ENCODE results near the gene INPP5B. TPM values are rescaled to one million over a fixed set of nuclear protein-coding genes. Genes with fewer than 3 reads are reported as not detected.
"Not testable (repeated sequence)": the region's sequence is repeated elsewhere in the genome, so short reads cannot be mapped to it uniquely, and the experiment has no call there.

Gene INPP5B
- total and polyA plus RNA-seq, 9 of the 15 experiments (the other 6 are each of a cell fraction or from before 2014, with no cell fraction given), result 14.1 to 28.7 (median 20.9) TPM

- TF ChIP-seq ZBTB49 (CRISPR knock-in tag; IDR thresholded peaks at IDR 0.05; ENCODE audit: borderline replicate concordance) (no peak), ETV1 (tag; conservative IDR thresholded peaks at IDR 0.05; ENCODE audit: low read depth) (no peak), ATF4 (CRISPR knock-in tag; IDR thresholded peaks at IDR 0.05) (no peak), RBFOX2 (IDR thresholded peaks at IDR 0.05; ENCODE audit: low read depth, low read length) (no peak), NELFE (IDR thresholded peaks at IDR 0.05; ENCODE audit: insufficient read depth, insufficient read length) (no peak), MED1 (CRISPR knock-in tag; IDR thresholded peaks at IDR 0.05; ENCODE audit: borderline replicate concordance) (no peak), CEBPZ (IDR thresholded peaks at IDR 0.05; ENCODE audit: borderline replicate concordance, low read depth, low read length) (no peak)
Observed at GRCh38 chr1:37965301-37965700, 18.4 kb upstream of the INPP5B start (continued).

- BruUV-seq (replicated peaks); H3K4me1 ChIP-seq (replicated peaks in 1 of 2; ENCODE audit: control insufficient read depth in 2 of 2, insufficient read depth in 2 of 2, low read length in 2 of 2); DNase-seq (ENCODE audit: extremely low read depth in 1 of 4, low spot score in 3 of 4); H3K4me2 ChIP-seq (ENCODE audit: insufficient read depth, low read length); H3K27ac ChIP-seq (ENCODE audit: extremely low read depth, low read depth, low read length); H3K4me3 ChIP-seq; H3K9ac ChIP-seq (ENCODE audit: insufficient read depth in 1 of 2, low read depth in 2 of 2, low read length in 2 of 2); H3K9me1 ChIP-seq (ENCODE audit: control insufficient read depth, insufficient read depth, low read length); H3K79me2 ChIP-seq (ENCODE audit: control insufficient read depth, insufficient read depth, low read length); FAIRE-seq; ATAC-seq; H4K20me1 ChIP-seq (replicated peaks; ENCODE audit: control insufficient read depth, insufficient read depth, low read length); in situ Hi-C loops (cut with MboI); H3K9me3 ChIP-seq (replicated peaks; ENCODE audit: control insufficient read depth, insufficient read depth, low read depth, low read length); intact Hi-C loops (cut with micrococcal nuclease); H2AFZ ChIP-seq (ENCODE audit: low read depth, low read length); CTCF ChIA-PET (ENCODE audit: low intra/inter-chr PET ratio); H3K27me3 ChIP-seq (ENCODE audit: control insufficient read depth in 2 of 2, insufficient read depth in 2 of 2, low read length in 2 of 2): not testable (repeated sequence)
- peaks cover 83% of the 10 kb centered on the region for H3K36me3 ChIP-seq (ENCODE audit: control insufficient read depth, insufficient read depth, low read length)
- POLR2A ChIA-PET, result interaction anchor here (1.1 kb wide), 1 partner anchor 8 kb away, joined by 4 read pairs; no protein-coding TSS in a partner anchor
- 90% methylated on average over 12 of the region's 12 CpGs for WGBS (ENCODE audit: insufficient coverage, low coverage, missing lambda C conversion rate)
Observed at GRCh38 chr1:37964106-37964505, 17.3 kb upstream of the INPP5B start.

Data from K562 (cell line).